HG02588 (cell line): Measurements from ENCODE around the gene HFM1.
"Not testable (repeated sequence)": the region's sequence is repeated elsewhere in the genome, so short reads cannot be mapped to it uniquely, and the experiment has no call there.

Experiments used
- ATAC-seq: cut with Tn5 transposase; IDR thresholded peaks from one replicate; pipeline ENCODE4 v1.9.1; 2021; ENCODE audit warnings: mild to moderate bottlenecking, moderate library complexity; ENCODE audit not compliant: unreplicated experiment

Gene HFM1

DNA sequence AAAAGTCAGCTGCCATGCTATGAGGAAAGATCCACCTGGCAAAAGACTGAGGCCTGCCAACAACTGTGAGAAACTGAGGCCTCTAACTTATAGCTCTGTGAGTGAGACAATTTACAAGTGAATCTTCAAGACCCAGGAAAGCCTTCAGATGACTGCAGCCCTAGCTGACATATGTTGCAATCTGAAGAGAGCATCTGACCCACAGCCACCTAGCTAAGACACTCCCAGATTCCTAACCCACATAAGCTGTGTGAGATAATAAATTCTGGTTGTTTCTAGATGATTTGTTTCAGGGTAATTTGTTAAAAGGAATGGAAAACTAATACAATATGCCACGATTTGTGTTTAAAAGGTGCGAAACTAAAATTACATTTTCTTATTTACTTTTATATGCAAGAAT, 55.1 kb downstream of the HFM1 start:
- ATAC-seq = no peak

DNA sequence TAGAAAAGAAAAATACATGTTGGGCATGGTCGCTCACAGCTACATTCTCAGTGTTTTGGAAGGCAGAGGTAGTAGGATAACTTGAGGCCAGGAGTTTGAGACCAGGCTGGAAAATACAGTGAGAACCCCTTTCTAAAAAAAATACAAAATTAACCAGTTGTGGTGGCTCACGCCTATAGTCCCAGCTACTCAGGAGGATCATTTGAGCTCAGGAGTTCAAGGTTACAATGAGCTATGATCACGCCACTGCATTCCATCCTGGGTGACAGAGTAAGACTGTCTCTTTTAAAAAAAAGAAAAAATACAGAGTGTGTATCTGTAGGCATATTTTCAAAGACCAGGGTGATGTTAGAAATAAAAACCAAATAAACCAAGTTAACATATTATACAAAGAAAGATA, 57.8 kb downstream of the HFM1 start:
- ATAC-seq = no peak

GRCh38 chr1:91345395-91346005, 59.1 kb downstream of the HFM1 start:
- ATAC-seq = no peak

- ATAC-seq = no peak
Observed at GRCh38 chr1:91338501-91338900, 66.1 kb downstream of the HFM1 start.

DNA sequence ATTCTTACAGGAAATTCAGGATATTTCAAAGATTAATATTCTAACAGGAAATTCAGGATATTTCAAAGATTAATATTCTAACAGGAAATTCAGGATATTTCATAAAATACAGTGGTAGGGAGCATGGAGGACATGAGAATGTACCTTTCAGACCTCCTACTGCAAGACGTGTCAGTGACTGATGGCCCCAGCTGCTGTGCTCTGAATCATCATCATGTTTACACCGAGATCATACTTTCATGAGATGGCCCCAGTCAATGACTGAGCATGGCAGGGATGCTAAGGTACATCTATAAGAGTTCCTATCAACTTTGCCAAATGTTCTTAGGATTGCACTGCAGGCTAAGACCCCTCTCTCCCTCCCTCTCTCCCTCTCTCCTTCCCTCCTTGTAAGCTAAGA, 69.0 kb downstream of the HFM1 start:
- no peak for ATAC-seq

GRCh38 chr1:91334856-91335255, 69.8 kb downstream of the HFM1 start:
- ATAC-seq = no peak

DNA sequence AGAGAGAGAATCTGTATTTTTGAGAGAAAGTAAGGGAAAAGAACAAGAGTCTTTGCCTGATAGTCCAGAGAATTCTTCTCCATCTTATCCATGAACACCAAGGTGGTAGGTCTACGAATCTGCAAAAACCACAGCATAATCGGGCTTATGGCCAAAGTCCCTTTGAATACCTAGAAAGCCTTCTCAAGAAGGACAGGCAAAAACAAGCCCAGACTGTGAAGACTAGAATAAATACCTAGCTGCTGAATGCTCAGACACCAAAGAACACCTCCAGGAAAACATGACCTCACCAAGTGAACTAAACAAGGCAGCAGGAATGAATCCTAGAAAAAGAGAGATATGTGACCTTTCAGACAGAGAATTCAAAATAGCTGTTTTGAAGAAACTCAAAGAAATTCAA, 79.2 kb downstream of the HFM1 start:
- ATAC-seq = no peak

DNA sequence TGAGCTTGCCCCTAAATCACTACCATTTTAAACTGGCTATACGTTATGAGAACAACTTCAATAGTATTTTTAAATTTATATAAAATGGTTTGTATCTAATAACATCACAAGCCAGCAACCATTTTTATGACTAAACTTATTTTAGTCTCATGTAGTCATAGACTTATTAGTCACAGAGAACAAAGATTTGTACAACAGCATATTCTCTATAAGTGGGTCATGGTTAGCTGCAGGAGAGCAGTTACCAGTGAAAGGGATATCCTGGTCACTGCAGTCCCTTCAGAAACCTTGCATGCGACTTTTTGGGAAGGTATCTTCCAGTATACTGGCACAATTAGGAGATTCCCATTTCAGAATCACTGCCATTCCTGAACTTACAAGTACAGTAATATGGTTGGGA, 90.0 kb downstream of the HFM1 start:
- no peak for ATAC-seq

GRCh38 chr1:91311672-91312071, 93.0 kb downstream of the HFM1 start:
- ATAC-seq = no peak

DNA sequence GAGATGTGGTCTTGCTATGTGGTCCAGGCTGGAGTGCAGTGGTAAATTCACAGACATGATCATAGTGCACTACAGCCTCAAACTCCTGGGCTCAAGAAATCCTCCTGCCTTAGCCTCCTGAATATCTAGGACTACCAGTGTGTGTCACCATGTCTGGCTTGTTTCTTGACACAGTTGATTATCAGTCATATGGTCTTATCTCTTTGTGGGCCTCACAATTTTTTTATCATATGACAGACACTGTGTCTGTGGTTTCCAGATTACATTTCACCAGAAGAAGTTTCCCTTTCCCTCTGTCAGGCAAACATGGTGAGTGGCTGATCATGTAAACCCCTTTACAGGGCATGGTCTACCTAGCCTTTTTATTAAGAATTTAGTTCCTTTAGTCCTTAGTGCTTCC, 96.1 kb downstream of the HFM1 start:
- ATAC-seq = no peak

DNA sequence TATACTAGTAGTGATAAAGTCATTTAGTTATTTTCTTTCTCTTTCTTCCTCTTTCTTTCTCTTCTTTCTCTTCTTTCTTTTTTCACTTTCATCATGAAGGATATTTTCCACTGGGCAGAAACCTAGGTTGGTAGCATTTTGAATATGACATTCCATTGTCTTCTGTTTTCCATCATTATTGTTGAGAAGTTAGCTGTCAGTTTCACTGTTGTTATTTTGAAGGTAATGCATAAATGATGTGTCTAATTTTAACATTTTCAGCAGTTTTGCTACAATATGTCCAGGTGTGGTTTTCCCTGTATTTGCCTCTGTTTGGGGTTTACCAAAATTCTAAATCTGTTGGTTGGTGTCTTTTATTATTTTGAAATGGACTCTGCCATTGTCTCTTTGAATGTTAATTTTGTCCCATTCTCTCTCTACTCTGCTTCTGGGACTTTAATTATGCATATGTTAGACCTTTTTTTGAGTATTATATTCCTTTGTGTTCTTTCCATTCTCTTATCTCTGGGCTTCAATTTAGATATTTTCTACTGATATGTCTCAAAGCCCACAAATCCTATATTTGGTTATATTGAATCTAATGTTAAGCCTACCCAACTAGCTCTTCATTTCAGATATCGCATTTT, 96.7 kb downstream of the HFM1 start:
- ATAC-seq = no peak

DNA sequence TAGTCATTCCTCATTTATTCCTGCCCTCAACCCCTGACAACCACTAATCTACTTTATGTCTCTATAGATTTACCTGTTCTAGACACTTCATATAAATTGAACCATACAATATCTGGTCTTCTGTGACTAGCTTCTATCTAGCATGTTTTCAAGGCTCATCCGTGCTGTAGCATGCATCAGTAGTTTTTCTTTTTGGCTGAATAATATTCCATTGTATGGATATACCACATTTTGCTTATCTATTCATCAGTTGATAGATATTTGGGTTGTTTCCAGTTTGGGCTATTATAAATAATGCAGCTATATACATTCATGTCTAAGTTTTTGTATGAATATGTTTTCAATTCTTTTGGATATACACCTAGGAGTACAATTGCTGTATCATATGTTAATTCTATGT, 101.5 kb downstream of the HFM1 start:
- ATAC-seq = no peak

DNA sequence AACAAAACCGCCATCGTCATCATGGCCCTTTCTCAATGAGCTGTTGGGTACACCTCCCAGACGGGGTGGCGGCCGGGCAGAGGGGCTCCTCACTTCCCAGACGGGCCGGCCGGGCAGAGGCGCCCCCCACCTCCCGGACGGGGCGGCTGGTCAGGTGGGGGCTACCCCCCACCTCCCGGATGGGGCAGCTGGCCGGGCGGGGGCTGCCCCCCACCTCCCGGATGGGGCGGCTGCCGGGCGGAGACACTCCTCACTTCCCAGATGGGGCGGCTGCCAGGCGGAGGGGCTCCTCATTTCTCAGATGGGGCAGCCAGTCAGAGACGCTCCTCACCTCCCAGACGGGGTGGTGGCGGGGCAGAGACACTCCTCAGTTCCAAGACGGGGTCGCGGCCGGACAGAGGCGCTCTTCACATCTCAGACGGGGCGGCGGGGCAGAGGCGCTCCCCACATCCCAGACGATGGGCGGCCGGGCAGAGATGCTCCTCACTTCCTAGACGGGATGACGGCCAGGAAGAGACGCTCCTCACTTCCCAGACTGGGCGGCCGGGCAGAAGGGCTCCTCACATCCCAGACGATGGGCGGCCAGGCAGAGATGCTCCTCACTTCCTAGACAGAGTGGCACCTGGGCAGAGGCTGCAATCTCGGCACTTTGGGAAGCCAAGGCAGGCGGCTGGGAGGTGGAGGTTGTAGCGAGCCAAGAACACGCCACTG, 115.6 kb downstream of the HFM1 start:
- not testable (repeated sequence) for ATAC-seq

- ATAC-seq = not testable (repeated sequence)
Observed at GRCh38 chr1:91286962-91287317, 117.7 kb downstream of the HFM1 start.

GRCh38 chr1:91286259-91286961, 118.2 kb downstream of the HFM1 start:
- ATAC-seq = not testable (repeated sequence)

DNA sequence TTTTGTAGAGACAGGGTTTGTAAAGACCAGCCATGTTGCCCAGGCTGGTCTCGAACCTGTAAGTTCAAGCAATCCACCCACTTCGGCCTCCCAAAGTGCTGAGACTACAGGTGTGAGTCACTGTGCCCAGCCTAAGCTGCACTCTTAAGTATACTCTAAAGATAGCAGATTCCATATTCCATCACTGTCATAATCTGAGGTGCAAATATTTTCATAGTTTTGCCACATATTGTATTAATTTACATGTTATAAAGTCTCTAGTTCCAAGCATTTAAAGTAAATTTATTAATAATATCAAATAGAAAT, 121.3 kb downstream of the HFM1 start:
- ATAC-seq = no peak

GRCh38 chr1:91282695-91283420, 121.8 kb downstream of the HFM1 start:
- ATAC-seq = peak; percentile 51

- ATAC-seq = no peak
Observed at GRCh38 chr1:91281782-91282181, 122.9 kb downstream of the HFM1 start.

DNA sequence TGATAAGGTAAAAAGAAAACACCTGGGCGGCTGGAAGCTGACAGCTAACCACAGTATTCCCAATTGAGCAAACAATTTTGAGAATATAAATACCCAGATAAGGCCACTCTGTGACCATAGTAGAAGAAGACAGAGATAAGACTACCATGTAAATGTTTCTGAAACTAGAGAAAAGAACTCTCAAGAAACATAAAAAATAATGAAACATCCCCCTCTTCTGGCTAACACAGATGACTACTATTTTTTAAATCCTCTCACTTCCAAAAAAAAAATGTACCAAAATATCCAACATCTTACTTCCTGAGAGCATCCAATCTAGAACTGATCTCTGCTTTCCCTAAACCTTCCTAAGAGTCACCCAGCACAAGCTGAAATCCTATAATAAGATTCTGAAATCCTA, 125.9 kb downstream of the HFM1 start:
- ATAC-seq = no peak

- no peak for ATAC-seq
Observed at GRCh38 chr1:91273875-91274274, 130.8 kb downstream of the HFM1 start.

DNA sequence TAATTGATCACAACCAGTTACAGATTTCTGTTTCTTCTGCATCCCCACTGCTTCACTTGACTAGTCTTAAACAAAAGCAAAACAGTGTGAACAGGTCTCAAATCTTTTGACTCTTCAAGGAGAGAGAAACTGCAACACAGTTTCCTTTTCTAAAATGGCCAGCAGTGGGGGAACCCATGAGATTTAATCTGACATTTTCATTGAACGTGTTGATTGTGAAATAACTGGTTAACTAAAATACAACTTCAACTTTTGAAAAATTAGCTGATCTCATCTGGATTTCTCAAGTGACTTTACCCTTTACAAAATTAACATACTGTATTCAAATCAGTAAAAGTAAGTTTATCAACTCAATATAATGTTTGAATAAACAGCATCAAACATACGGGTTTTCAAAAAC, 143.0 kb downstream of the HFM1 start:
- ATAC-seq = no peak
